ENCODE results near the gene EPHA8. TPM values are rescaled to one million over a fixed set of nuclear protein-coding genes. Genes with fewer than 3 reads are reported as not detected.

Gene EPHA8
- total RNA-seq, 1 experiment from 2014 or later, result not detected

DNA sequence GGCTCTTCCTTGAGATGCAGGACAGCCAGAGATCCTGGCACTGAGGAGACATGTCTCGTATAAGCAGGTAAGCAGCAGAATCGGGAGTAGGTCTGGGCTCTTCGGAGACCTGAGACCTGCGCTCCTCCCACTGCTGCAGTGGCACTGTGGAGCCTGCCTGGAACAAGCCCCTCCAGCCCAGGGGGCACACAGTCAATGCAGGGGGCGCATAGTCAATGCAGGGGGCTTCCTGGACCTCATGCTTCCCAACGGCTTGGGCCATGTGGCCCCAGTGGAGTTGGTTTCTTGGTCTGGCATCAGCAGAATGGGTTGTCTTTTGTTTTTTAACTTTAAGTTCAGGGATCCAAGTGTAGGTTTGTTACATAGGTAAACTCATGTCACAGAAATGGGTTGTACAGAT is 27.9 kb upstream of the EPHA8 start:
- no peak for DNase-seq (ENCODE audit: low read depth)

DNA sequence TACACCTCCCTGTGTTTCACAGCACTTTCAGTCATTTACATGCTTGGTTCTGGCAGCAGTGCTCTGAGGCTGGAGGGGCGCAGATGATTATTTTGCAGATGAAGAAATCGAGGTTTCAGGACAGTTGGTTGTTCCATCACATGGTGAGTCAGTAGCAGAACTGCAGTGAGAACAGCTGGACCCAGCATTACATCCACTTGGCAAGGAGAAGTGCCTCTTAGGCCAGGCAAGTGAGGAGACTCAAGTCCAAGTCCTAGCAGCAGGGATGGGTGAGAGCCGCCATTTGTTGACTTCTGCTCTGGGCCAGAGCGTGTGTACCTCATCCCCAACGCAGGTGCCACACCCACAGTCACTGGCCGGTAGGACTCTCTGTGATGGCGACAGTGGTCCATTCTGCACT is 26.8 kb upstream of the EPHA8 start:
- DNase-seq (ENCODE audit: low read depth), result no peak

DNA sequence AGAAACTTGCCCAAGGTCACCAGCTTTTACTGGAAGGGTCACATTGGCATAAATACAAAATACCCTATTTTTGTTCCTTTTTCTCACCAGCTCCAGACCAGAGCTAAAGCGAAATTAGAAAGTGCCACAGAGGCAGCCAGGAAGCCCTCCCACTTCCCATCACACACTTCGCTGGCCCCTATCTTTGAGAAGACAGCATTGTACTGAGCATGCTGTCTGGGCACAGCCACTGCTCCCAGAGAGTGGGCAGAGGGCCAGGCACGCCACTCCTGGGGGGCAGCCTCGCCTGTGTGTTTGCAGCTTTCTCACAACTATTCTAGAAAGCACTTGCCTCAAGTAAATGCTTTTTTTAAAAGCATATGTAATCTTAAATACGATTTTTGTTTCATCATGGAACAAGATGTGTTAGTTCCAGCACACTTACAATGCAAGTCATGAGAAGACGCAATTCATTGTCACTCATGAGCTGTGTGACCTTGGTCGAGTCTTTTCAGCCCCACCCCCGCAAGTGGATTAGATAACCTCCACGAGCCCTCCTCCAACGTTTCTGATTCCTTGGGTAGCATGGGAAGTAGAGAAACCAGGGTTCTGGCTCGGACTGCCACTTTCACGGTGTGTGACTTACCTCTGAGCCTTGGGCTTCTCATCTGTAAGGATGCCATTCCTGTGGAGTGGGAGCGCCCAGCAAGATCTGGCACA is 25.7 kb upstream of the EPHA8 start:
- DNase-seq (ENCODE audit: low read depth), result no peak

DNA sequence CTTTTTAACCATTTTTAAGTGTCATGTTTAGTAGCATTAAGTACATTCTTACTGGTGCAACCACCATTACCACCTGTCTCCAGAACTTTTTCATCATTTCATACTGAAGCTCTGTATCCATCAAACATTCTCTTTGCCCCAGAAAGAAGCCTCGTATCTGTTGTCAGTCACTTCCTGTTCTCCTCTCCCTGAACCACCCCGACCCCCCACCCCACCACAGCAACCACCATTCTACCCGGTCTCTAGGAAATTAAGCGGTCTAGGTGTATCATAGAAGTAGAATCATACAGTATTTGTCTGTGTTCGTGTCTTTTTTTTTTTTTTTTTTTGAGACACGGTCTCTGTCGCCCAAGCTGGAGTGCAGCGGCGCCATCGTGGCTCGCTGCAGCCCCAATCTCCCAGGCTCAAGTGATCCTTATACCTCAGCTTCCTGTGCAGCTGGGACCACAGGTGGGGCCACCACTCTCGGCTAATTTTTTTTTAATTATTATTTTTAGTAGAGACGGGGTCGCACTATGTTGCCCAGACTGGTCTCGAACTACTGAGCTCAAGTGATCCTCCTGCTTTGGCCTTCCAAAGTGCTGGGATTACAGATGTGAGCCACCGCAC is 23.7 kb upstream of the EPHA8 start:
- DNase-seq (ENCODE audit: low read depth), result no peak

DNA sequence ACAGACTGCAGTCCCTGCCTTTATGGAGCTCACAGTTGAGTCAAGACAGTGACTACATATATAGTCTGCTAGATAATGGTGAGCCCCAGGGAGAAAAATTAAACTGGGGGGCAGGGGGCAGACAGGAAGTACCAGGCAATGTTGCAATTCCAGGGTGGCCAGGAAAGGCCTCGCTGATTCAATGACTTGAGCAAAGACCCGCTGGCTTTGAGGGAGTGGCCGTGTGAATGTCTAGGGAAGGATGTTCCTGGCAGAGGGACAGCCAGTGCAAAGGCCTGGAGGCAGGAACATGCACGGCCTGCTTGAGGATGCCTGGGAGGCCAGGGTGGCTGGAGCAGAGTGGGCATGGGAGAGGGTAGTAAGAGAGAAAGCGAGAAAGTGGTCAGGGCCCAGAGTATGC is 23.0 kb upstream of the EPHA8 start:
- peak; percentile 34 for DNase-seq (ENCODE audit: low read depth)

DNA sequence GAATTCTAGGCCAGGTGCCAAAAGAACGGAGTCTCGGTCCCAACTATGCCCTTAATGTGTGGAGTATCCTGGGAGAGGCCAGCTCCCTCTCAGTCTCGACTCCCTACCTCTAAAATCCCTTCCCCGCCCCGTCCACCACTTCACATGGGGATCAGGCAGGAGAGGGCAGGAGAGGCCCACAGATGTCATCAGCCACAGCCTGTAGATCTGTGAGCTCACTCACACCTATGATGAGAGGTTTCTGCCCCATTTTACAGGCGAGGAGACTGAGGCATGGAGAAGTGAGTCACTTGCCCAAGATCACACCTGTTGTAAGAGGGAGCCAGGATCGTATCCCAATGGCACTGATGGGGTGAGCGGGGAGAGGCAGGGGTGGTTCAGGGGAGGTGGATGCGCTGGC is 20.4 kb upstream of the EPHA8 start:
- DNase-seq (ENCODE audit: low read depth), result no peak

DNA sequence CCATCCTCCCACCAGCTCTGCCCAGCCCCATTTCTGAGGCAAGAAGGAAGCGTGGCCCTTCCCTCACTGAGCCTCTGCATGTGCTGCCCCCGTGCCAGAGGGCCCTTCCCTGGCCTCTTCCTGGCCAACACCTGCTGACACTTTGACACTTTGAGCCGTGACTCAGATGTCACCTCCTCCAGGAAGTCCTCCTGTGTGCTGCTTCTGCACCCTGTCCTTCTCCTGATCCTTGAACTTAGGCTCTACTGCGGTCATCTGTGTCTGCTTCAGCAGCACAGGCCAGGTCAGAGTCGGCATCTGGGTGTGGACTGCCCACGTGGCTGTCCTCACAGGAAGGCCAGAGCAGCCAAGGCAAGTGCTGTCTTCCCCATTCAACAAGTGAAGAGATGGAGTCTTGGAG is 19.6 kb upstream of the EPHA8 start:
- DNase-seq (ENCODE audit: low read depth), result no peak

DNA sequence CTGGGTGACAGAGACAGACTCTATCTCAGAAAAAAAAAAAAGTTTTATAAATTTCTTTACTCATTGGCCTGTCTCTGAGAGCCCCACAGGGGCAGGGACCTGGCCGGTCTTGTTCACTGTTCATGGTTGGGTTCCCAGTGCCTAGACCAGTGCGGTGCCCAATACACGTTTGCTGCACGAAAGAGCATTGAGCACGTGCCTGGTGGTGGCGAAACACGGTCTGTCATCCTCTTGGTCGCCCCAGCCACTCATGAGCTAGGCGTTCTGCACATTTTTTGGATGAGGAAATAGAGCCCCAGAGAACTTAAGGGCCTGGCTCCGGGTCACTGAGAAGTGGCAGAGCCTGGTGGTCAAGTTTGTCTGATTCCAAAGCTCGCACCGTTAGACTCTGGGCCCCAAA is 18.7 kb upstream of the EPHA8 start:
- no peak for DNase-seq (ENCODE audit: low read depth)

DNA sequence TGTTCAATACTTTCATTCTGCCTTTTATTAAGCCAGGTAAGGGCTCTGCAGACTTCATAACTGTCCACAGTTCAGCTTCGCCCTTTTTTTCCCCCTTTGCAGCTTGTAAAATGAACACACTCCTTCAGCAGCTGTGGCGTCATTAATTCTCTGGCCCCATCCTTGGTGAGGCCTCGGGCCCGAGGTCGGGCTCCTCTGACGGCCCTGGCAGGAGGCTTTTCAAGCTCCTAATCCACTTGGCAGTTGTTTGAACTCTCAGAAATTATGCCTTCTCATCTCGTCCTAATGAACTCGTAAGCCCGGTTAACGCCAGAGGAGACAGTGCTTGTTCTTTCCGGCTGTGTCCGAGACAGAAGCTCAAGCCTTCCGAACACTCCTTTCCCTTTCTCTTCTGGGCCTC is 18.1 kb upstream of the EPHA8 start:
- DNase-seq (ENCODE audit: low read depth), result no peak

DNA sequence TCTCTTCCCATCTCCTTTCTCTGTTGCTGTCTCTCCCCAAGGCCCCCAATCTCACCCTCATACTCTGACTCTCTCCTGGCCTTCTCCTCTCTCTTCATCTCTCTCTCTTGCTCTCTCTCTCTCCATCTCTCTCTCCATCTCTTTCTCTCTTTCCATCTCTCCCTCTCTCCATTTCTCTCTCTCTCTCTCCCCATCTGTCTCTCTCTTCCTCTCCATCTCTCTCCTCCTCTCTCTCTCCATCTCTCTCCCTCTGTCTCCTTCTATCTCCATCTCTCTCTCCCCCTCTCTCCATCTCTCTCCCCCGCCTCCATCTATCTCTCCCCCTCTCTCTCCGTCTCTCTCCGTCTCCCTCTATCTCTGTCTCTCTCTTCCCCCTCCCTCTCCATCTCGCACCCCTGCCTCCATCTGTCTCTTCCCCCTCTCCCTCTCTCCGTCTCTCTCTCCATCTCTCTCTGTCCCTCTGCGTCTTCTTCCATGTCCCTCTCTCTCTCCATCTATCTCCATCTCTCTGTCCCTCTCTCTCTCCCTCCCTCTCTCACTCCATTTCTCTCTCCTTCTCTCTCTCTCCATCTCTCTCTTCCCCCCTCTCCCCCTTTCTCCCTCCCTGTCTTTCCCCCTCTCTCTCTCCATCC is 16.0 kb upstream of the EPHA8 start:
- DNase-seq (ENCODE audit: low read depth), result no peak

DNA sequence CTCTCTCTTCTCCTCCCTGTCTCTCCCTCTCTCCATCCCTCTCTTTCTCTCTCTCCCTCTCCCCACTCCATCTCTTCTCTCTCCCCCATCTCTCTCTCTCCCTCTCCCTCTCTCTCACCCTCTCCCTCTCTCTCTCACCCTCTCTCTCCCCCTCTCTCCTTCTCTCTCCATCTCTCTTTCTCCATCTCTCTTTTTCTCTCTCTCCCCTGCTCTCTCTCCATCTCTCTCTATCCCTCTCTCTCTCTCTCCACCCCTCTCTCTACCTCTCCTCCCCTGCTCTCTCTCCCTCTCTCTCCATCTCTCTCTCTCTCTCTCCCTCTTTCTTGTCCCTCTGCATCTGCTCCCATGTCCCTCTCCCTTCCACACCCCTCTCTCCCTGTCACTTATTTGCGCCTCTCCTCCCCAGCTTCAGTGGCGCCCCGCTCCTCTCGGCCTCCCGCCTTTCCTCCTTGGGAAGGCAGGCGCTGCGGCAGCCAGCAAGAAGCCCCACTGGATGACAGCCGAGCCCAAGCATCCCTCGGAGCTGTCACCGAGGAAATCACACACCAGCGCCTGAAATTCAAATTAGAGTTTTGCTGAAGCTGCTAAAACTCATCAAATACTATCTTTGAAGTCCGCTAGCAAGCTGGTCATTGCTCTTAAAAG is 15.3 kb upstream of the EPHA8 start:
- DNase-seq (ENCODE audit: low read depth), result no peak

DNA sequence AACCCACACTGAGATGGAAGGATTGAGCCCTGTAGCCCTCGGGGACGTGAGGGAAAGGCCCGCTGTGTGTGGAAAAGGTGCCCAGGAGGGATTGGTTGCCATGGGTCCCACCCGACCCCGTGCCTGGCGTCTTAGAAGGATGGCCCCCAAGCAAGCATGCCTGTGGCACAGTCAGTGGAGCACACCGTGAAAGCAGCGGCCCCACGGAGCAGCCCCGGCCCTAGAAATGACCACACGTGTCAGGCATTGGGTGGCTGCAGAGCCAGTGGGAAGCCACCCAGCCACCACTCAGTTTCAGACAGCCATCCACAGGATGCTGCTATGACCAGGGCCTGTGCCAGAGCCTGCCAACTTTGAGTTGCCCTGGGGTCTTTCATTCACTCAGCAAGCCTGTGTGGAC is 13.3 kb upstream of the EPHA8 start:
- no peak for DNase-seq (ENCODE audit: low read depth)

DNA sequence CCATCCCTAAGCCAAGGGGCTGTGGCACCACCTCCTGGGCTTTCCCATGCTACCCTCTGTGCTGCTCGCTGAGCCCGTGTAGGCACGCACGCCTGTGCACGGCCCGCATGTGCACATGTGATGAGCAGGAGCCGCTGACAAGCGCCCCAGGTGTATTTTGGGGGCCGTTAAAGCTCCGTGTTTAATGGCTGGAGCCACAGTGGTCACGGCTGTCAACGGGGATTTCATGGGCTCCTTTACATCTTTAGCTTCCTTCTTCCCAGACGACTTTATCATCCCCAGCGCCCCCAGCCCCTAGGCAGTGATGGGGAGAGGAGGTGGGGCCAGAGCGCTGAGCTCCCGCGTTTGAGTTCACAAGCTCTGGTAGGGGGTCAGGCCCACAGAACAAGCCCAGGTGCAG is 11.7 kb upstream of the EPHA8 start:
- no peak for DNase-seq (ENCODE audit: low read depth)

DNA sequence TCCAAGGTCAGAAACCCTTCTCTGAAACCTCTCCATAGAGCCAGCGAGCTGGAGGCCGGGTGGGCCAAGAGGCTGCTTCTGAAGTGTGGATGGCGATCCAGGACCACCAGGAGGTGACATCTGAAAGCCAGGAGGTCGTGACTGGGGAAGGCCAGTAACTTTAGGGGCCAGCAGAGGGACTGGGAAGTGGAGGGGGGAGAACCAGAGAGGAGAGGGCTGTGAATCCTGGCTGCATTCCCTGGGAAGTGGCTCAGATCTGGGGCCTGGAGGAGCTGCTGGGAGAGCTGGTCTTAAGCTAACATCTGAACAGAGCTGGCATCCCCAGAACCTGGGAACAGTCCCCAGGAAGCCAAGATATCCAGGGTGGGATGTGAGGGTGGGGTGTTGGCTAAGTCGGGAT is 11.3 kb upstream of the EPHA8 start:
- DNase-seq (ENCODE audit: low read depth), result no peak

DNA sequence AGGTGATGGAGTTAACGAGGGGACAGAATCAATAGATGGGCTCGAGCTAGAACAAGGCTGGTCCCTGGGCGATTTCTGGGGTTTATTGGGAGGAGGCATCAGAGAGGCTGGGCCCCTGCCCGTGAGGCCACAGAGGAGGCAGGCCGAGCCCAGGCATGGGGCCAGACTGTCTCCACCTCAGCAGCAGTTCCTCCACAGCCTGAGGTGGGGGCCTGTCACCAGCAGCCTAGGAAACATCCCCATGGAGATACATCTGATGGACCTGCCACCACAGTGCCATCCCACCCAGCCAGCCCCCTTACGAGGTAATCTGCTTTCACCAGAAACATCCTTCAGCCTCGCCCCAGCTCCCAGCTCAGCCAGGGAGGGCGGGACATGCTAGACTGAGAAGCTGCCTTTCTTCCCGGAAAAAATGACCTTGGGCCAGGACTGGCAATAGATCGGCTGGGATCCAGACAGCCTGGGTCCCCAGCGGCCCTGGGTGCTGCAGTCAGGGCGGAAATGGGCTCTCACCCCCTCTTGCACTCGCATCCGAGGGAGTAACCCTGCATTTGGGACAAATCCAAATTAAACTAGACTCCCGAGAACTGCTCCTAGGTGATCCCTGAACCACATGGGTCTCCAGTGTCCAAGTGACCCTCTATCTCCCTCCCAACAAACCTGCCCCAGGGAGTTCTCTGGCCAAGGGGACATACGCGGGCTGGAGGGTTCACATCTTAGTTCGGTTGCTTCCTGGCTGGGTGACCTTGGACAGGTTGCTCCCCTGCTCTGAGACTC is 10.0 kb upstream of the EPHA8 start:
- DNase-seq (ENCODE audit: low read depth), result no peak

DNA sequence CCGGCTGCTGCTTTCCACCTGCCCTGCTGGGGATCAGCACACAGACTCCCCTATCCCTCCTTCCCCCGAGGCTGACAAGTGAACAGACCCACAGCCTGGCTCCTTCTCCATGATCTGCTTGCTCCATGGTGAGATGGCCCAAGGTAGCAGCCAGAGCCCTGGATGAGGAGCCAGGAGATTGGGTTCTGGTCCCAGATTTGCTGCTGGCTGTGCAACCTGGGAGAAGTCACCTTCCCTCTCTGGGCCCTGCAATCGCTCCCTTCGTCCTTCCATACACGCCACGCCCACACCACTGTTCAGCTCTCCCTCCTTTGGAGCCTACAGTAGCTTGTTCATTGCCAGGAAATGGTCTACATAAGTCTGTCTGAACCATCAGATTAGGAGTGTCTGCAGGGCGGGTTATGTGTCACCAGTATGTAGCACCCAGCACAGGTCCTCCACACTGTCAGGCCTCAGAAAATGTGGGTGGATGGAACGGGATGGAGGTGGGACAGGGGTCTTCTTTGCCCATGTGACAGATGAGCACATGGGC is 9.2 kb upstream of the EPHA8 start:
- no peak for DNase-seq (ENCODE audit: low read depth)

DNA sequence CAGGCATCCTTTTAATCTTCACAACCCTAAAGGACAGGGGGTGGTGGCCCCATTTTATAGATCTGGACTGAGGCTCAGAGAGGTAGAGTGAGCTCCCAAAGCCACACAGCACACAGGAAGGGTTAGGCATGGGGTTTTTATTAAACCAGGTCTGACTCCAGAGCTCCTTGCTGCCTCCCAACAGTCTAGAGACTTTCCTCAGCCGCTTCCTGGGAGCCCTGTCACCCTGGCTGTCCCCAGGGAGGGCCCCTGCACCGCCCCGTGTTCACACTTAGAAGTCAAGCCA is 8.0 kb upstream of the EPHA8 start:
- no peak for DNase-seq (ENCODE audit: low read depth)

DNA sequence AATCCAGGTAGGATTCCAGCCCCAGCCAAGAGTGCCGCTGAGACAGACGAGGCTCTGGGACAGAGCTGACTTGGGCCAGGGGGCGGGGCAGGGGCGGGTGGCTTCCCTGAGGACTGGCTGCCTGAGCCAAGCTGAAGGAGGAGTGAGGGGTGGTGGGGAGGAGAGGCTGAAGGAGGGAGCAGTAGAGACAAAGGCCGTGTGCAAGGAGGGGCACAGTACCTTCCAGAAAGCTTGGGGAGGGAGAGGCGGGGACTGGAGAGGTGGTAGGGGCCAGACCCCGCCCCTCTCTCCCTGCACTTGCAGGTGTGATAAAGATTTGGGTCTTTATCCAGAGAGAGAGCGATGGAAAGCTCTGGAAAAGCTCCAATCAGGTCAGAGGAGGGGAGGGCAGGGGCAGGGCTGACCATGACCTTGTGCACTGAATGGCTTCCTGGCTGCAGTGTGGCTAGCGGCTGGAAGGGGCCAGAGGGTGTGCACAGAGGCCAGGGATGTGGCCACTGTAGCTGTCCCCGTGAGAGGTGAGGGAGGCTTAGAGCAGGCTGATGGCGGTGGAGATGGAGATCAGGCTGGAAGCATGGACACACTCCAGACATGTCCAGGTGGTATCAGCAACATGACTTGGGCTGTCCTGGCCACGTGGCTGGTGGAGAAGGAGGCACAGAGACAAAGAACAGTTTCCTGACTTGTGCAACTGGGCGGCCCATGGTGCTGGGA is 6.7 kb upstream of the EPHA8 start:
- DNase-seq (ENCODE audit: low read depth), result no peak

DNA sequence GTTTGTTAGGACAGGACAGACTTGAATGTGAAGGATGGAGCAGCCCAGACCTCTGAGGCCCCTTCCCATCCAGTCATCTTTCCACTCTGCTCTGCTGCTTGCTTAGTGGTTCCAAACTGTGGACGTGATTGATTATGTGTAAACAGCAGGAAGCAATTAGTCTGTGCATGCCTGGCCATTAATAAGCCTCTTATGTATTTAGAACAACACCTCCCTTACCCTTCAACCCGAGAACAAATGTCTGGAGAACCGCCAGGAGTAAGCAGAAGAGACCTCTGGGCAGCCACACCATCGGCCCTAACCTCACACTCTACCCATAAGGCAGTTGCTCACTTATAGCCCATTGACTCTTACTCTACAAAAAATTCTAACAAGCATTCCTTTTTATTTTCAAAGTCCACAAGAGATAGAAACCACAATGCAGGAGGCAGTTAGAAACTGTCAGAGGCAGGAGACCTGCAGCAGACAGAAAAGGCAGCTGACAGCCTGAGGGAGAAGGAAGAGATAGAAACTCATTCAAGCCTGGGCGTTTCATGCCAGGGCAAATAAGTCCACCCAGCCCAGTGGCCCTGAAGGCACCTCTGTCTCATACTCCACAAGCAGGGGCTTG is 5.8 kb upstream of the EPHA8 start:
- no peak for DNase-seq (ENCODE audit: low read depth)

All from HT1080 (cell line).